Measurements from ENCODE around the gene AHCYL2. TPM values are rescaled to one million over a fixed set of nuclear protein-coding genes. Genes with fewer than 3 reads are reported as not detected.
"Not testable (repeated sequence)": the region's sequence is repeated elsewhere in the genome, so short reads cannot be mapped to it uniquely, and the experiment has no call there.

The AHCYL2 gene
- total RNA-seq, 2 experiments from 2014 or later = 5.0 to 8.7 TPM

GRCh38 chr7:129247087-129247486, 22.3 kb downstream of the AHCYL2 start:
- Histone ChIP-seq H3K4me3 (ENCODE audit: low read depth, low read length, poor library complexity, severe bottlenecking) (no peak overlapping the region), H3K36me3 (ENCODE audit: insufficient read depth, low read length) (no peaks in the 10 kb centered on the region), H3K4me1 (ENCODE audit: insufficient read depth, low read length, poor library complexity, severe bottlenecking) (no peaks in the 10 kb centered on the region), H3K9me2 (ENCODE audit: insufficient read depth, low read length) (no peaks in the 10 kb centered on the region), H3K79me2 (ENCODE audit: insufficient read depth, low read depth, low read length) (no peaks in the 10 kb centered on the region), H3K4me2 (ENCODE audit: low read length) (no peak overlapping the region), H3K27ac (ENCODE audit: low read depth, low read length, poor library complexity, severe bottlenecking) (no peak overlapping the region), H2AFZ (ENCODE audit: low read length) (no peak overlapping the region), H4K20me1 (ENCODE audit: insufficient read depth, low read length) (no peaks in the 10 kb centered on the region; the same call in 1 of the 2 replicates), H3K9me3 (ENCODE audit: low read length) (no peaks in the 10 kb centered on the region)
- CTCF ChIA-PET (ENCODE audit: unreplicated experiment) = no interaction called here
- no TSS peak for BruUV-seq (replicated peaks)
- POLR2A ChIA-PET = interaction anchor here (0.6 to 0.7 kb wide), 2 partner anchors 9 to 373 kb away, joined by 3 to 4 read pairs; no protein-coding TSS in a partner anchor
- TF ChIP-seq EZH2phosphoT487 (IDR thresholded peaks at IDR 0.05; ENCODE audit: borderline replicate concordance, low read depth, low read length) (no peak), CTCF (conservative IDR thresholded peaks at IDR 0.05; ENCODE audit: low read length) (no peak)
- no peak for DNase-seq (ENCODE audit: low spot score)
- intact Hi-C loops (cut with micrococcal nuclease; ENCODE audit: unreplicated experiment) = no loop called here

DNA sequence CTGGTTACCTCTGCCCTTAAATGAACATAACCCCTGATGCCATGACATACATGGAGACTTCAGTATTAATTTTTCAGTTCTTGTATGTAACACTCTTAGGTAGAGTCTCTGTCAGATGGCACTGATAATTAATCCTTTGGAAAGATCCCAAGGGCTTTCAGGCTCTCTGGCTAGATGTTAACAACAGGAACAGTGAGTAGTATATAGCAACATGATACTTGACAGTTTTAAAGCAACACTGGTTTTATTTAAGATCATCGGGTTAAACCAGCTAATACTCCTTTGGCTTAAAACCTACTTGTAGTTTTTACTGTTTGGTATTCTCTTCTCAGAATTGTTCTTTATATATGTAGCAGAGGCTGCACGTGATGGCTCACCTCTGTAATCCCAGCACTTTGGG, 27.3 kb downstream of the AHCYL2 start:
- H3K9me3 ChIP-seq (ENCODE audit: low read length) = no peaks in the 10 kb centered on the region
- DNase-seq (ENCODE audit: low spot score) = no peak
- H3K36me3 ChIP-seq (ENCODE audit: insufficient read depth, low read length) = no peaks in the 10 kb centered on the region
- no peak overlapping the region for H3K4me3 ChIP-seq (ENCODE audit: low read depth, low read length, poor library complexity, severe bottlenecking)
- H3K9me2 ChIP-seq (ENCODE audit: insufficient read depth, low read length) = no peaks in the 10 kb centered on the region
- no peak overlapping the region for H3K27ac ChIP-seq (ENCODE audit: low read depth, low read length, poor library complexity, severe bottlenecking)
- H3K4me2 ChIP-seq (ENCODE audit: low read length) = no peak overlapping the region
- BruUV-seq (replicated peaks) = no TSS peak
- ChIA-PET POLR2A (no interaction called here), CTCF (ENCODE audit: unreplicated experiment) (no interaction called here)
- no peaks in the 10 kb centered on the region for H3K79me2 ChIP-seq (ENCODE audit: insufficient read depth, low read depth, low read length)
- TF ChIP-seq EZH2phosphoT487 (IDR thresholded peaks at IDR 0.05; ENCODE audit: borderline replicate concordance, low read depth, low read length) (no peak), CTCF (conservative IDR thresholded peaks at IDR 0.05; ENCODE audit: low read length) (no peak)
- no peaks in the 10 kb centered on the region for H3K4me1 ChIP-seq (ENCODE audit: insufficient read depth, low read length, poor library complexity, severe bottlenecking)
- H2AFZ ChIP-seq (ENCODE audit: low read length) = no peak overlapping the region
- no peaks in the 10 kb centered on the region; the same call in 1 of the 2 replicates for H4K20me1 ChIP-seq (ENCODE audit: insufficient read depth, low read length)
- intact Hi-C loops (cut with micrococcal nuclease; ENCODE audit: unreplicated experiment) = no loop called here

DNA sequence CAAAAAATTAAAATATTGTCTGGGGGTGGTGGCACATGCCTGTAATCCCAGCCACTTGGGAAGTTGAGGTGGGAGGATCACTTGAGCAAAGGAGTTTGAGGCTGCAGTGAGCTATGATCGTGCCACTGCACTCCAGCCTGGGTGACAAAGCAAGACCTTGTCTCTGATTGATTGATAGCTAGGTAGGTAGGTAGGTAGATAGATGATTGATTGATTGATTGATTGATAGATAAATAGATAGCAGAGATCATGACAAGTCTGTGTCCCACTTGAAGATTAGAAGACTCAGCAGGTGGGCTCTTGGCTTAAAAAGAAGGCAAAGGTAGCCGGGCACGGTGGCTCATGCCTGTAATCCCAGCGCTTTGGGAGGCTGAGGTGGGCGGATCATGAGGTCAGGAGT, 27.8 kb downstream of the AHCYL2 start:
- BruUV-seq (replicated peaks); DNase-seq (ENCODE audit: low spot score); H3K27ac ChIP-seq (ENCODE audit: low read depth, low read length, poor library complexity, severe bottlenecking); H3K4me2 ChIP-seq (ENCODE audit: low read length); intact Hi-C loops (cut with micrococcal nuclease; ENCODE audit: unreplicated experiment); CTCF ChIA-PET (ENCODE audit: unreplicated experiment); H3K4me1 ChIP-seq (ENCODE audit: insufficient read depth, low read length, poor library complexity, severe bottlenecking); H2AFZ ChIP-seq (ENCODE audit: low read length); H3K36me3 ChIP-seq (ENCODE audit: insufficient read depth, low read length); H4K20me1 ChIP-seq (ENCODE audit: insufficient read depth, low read length); H3K79me2 ChIP-seq (ENCODE audit: insufficient read depth, low read depth, low read length); H3K9me2 ChIP-seq (ENCODE audit: insufficient read depth, low read length); H3K9me3 ChIP-seq (ENCODE audit: low read length); H3K4me3 ChIP-seq (ENCODE audit: low read depth, low read length, poor library complexity, severe bottlenecking): not testable (repeated sequence)
- POLR2A ChIA-PET = interaction anchor here (0.5 kb wide), 1 partner anchor 52 kb away, joined by 4 read pairs; no protein-coding TSS in a partner anchor

Data from OCI-LY7 (cell line).